Astrocyte (in vitro differentiated cells and primary cell): ENCODE measurements around the gene PAIP2B. TPM values are rescaled to one million over a fixed set of nuclear protein-coding genes. Genes with fewer than 3 reads are reported as not detected.

Experiments
- DNase-seq: peaks from one replicate; pipeline ENCODE4 v3.0.0-alpha.2; 2010; ENCODE audit warnings: low read depth
- FAIRE-seq: peaks from 2 replicates; lab custom pipeline; 2011; peaks lifted over from hg19 to GRCh38; lab: Jason Lieb, UNC
- H2AFZ ChIP-seq: 2 replicates; pipeline ENCODE4 v1.6.0; 2012; ENCODE audit warnings: low read depth, low read length, inconsistent platforms
- H3K27ac ChIP-seq: 2 replicates; pipeline ENCODE4 v1.5.1; 2011; ENCODE audit warnings: low read depth, low read length, inconsistent platforms
- H3K27me3 ChIP-seq: 2 replicates; pipeline ENCODE4 v1.6.0; 2011; ENCODE audit warnings: low read length, inconsistent platforms; ENCODE audit not compliant: insufficient read depth
- H3K36me3 ChIP-seq: 2 replicates; pipeline ENCODE4 v1.5.1; 2011; ENCODE audit warnings: low read length, inconsistent platforms; ENCODE audit not compliant: insufficient read depth
- H3K4me1 ChIP-seq: 2 replicates; pipeline ENCODE4 v1.5.1; 2011; ENCODE audit warnings: low read length, inconsistent platforms; ENCODE audit not compliant: insufficient read depth
- H3K4me2 ChIP-seq: 2 replicates; pipeline ENCODE4 v1.6.0; 2012; ENCODE audit warnings: low read length, inconsistent platforms
- H3K4me3 ChIP-seq: 2 replicates; pipeline ENCODE4 v1.5.1; 2011; ENCODE audit warnings: low read depth, mild to moderate bottlenecking, low read length, inconsistent platforms; ENCODE audit not compliant: insufficient read depth
- H3K79me2 ChIP-seq: 2 replicates; pipeline ENCODE4 v1.6.0; 2012; ENCODE audit warnings: mild to moderate bottlenecking, low read length, inconsistent platforms; ENCODE audit not compliant: insufficient read depth
- H3K9ac ChIP-seq: 2 replicates; pipeline ENCODE4 v1.6.0; 2012; ENCODE audit warnings: mild to moderate bottlenecking, low read length, inconsistent platforms
- H3K9me3 ChIP-seq: 2 replicates; pipeline ENCODE4 v1.5.1; 2012; ENCODE audit warnings: low read depth, mild to moderate bottlenecking, low read length, inconsistent platforms; ENCODE audit not compliant: insufficient read depth
- H4K20me1 ChIP-seq: 2 replicates; pipeline ENCODE4 v1.6.0; 2012; ENCODE audit warnings: low read length, inconsistent platforms; ENCODE audit not compliant: insufficient read depth
- H3K27ac Mint-ChIP-seq: one replicate; pipeline ENCODE4 v1.8.0; 2021; ENCODE audit warnings: mild to moderate bottlenecking, mixed read lengths; ENCODE audit not compliant: unreplicated experiment
- H3K27me3 Mint-ChIP-seq: one replicate; pipeline ENCODE4 v1.8.0; 2021; ENCODE audit warnings: low read depth, mixed read lengths; ENCODE audit not compliant: unreplicated experiment
- H3K36me3 Mint-ChIP-seq: one replicate; pipeline ENCODE4 v1.8.0; 2021; ENCODE audit warnings: low read depth, mixed read lengths; ENCODE audit not compliant: unreplicated experiment
- H3K4me1 Mint-ChIP-seq: one replicate; pipeline ENCODE4 v1.8.0; 2021; ENCODE audit warnings: low read depth, mixed read lengths; ENCODE audit not compliant: unreplicated experiment
- H3K4me3 Mint-ChIP-seq: one replicate; pipeline ENCODE4 v1.8.0; 2021; ENCODE audit warnings: mild to moderate bottlenecking, moderate library complexity, mixed read lengths; ENCODE audit not compliant: unreplicated experiment
- H3K9me3 Mint-ChIP-seq: one replicate; pipeline ENCODE4 v1.8.0; 2021; ENCODE audit warnings: mild to moderate bottlenecking, mixed read lengths; ENCODE audit not compliant: unreplicated experiment
- EZH2 ChIP-seq: IDR thresholded peaks from 2 replicates; pipeline ENCODE4 v1.6.1; 2012; ENCODE audit warnings: mild to moderate bottlenecking, low read length, inconsistent platforms; ENCODE audit not compliant: insufficient read depth
- total RNA-seq: library from RNA; stranded (reverse); gene quantifications from 2 replicates; pipeline ENCODE4 v1.2.1, GENCODE V29; 2021
- TF ChIP-seq, protein P1 (sequence below): IDR thresholded peaks from 2 replicates; pipeline ENCODE4 v1.5.1; 2011; ENCODE audit warnings: low read depth, mild to moderate bottlenecking, inconsistent platforms, low read length, moderate library complexity; ENCODE audit not compliant: insufficient read depth

PAIP2B gene
- total RNA-seq, 1 donor from 2014 or later, result 1.7 TPM

DNA sequence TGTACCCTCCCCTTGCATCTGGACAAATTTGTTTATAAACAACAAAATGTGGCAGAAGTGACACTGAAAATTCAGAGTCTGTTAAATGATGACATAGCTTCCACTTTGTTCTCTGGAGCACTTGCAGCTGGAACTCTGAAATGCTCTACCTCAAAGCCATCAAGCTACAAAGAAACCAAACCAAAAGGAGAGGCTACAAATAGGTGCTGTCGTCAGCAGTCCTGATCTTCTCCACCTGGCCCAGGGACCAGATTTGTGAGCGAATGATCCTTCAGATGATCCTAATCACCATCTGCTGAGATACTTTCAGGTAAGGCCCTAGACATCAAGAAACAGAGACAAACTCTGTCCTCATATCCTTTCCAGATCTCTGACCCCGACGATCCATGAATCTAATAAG lies 27.9 kb upstream of the PAIP2B start:
- H2AFZ ChIP-seq, result no peak overlapping the region
- no peak overlapping the region for H3K9ac ChIP-seq
- no peaks in the 10 kb centered on the region for H3K27me3 Mint-ChIP-seq
- no peak overlapping the region for H3K27ac ChIP-seq
- H3K4me1 Mint-ChIP-seq, result no peaks in the 10 kb centered on the region
- no peaks in the 10 kb centered on the region for H3K9me3 ChIP-seq
- FAIRE-seq (no peak), DNase-seq (no peak)
- H3K4me3 Mint-ChIP-seq, result no peak overlapping the region
- H3K79me2 ChIP-seq, result no peaks in the 10 kb centered on the region
- H4K20me1 ChIP-seq, result no peaks in the 10 kb centered on the region
- no peak overlapping the region for H3K4me2 ChIP-seq
- H3K4me3 ChIP-seq, result no peak overlapping the region
- H3K36me3 Mint-ChIP-seq, result no peaks in the 10 kb centered on the region
- H3K9me3 Mint-ChIP-seq, result peaks cover 7% of the 10 kb centered on the region
- H3K4me1 ChIP-seq, result no peaks in the 10 kb centered on the region
- H3K27ac Mint-ChIP-seq, result no peak overlapping the region
- no peak for TF ChIP-seq EZH2
- TF ChIP-seq, protein P1, sequence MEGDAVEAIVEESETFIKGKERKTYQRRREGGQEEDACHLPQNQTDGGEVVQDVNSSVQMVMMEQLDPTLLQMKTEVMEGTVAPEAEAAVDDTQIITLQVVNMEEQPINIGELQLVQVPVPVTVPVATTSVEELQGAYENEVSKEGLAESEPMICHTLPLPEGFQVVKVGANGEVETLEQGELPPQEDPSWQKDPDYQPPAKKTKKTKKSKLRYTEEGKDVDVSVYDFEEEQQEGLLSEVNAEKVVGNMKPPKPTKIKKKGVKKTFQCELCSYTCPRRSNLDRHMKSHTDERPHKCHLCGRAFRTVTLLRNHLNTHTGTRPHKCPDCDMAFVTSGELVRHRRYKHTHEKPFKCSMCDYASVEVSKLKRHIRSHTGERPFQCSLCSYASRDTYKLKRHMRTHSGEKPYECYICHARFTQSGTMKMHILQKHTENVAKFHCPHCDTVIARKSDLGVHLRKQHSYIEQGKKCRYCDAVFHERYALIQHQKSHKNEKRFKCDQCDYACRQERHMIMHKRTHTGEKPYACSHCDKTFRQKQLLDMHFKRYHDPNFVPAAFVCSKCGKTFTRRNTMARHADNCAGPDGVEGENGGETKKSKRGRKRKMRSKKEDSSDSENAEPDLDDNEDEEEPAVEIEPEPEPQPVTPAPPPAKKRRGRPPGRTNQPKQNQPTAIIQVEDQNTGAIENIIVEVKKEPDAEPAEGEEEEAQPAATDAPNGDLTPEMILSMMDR, result no peak
- no peaks in the 10 kb centered on the region for H3K36me3 ChIP-seq
- peaks cover 13% of the 10 kb centered on the region for H3K27me3 ChIP-seq

DNA sequence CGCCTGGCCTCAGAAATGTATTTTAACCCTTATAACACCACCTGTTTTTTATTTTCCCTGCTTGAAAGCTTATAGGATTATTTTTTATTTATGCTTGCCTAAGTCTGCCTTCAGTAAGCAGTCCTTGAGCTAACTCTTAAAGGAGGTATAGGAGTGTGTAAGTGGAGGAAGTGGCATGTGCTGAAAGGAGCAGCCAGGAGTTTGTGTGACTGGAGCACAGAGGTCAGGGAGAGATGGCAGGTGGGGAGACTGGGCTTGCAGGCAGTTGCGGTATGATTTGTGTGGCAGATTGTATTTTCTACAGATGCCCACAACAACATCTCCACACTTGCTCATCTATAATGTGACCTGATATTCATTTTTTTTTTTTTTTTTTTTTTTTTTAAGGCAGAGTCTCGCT lies 27.2 kb upstream of the PAIP2B start:
- H3K9me3 Mint-ChIP-seq, result peaks cover 7% of the 10 kb centered on the region
- H3K4me3 Mint-ChIP-seq, result no peak overlapping the region

DNA sequence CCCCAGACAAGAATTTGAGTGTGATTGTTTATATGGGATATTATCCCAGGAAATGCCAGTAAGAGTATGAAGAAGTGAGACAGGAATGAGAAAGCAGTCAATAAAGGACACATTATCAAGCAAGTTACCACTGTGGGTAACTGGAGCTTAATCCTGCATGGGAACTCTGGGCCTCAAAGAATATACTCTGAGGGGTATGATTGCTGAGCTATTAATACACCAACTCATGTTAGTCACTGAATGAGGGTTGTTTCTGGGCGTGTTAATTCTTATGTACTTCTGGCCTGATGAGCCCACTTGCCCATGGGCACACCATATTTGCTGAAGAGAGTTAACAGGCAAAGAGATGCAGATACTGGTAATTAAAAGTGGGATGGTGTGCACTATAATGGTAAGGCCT lies 26.6 kb upstream of the PAIP2B start:
- FAIRE-seq, result no peak
- Histone ChIP-seq H3K4me2 (no peak overlapping the region), H3K9ac (no peak overlapping the region), H4K20me1 (no peaks in the 10 kb centered on the region), H3K36me3 (no peaks in the 10 kb centered on the region), H3K9me3 (no peaks in the 10 kb centered on the region), H3K4me1 (no peaks in the 10 kb centered on the region), H3K4me3 (no peak overlapping the region), H3K27ac (no peak overlapping the region), H2AFZ (no peak overlapping the region), H3K27me3 (peaks cover 3% of the 10 kb centered on the region), H3K79me2 (no peaks in the 10 kb centered on the region)
- no peak overlapping the region for H3K27ac Mint-ChIP-seq
- TF ChIP-seq EZH2, result no peak
- H3K27me3 Mint-ChIP-seq, result peaks cover 2% of the 10 kb centered on the region
- peaks cover 7% of the 10 kb centered on the region for H3K9me3 Mint-ChIP-seq
- DNase-seq, result no peak
- no peaks in the 10 kb centered on the region for H3K36me3 Mint-ChIP-seq
- H3K4me3 Mint-ChIP-seq, result no peak overlapping the region
- no peaks in the 10 kb centered on the region for H3K4me1 Mint-ChIP-seq

More for the DNA sequence above, 27.2 kb upstream of the PAIP2B start:
- no peaks in the 10 kb centered on the region for H4K20me1 ChIP-seq
- H3K4me2 ChIP-seq, result no peak overlapping the region
- H3K79me2 ChIP-seq, result no peaks in the 10 kb centered on the region
- H3K27me3 Mint-ChIP-seq, result no peaks in the 10 kb centered on the region
- H3K4me1 ChIP-seq, result no peaks in the 10 kb centered on the region
- peaks cover 6% of the 10 kb centered on the region for H3K27me3 ChIP-seq
- no peaks in the 10 kb centered on the region for H3K36me3 ChIP-seq
- no peak overlapping the region for H2AFZ ChIP-seq
- no peaks in the 10 kb centered on the region for H3K36me3 Mint-ChIP-seq
- DNase-seq (no peak), FAIRE-seq (no peak)
- H3K9ac ChIP-seq, result no peak overlapping the region
- H3K4me3 ChIP-seq, result no peak overlapping the region
- no peak overlapping the region for H3K27ac Mint-ChIP-seq
- no peak for TF ChIP-seq EZH2
- TF ChIP-seq, protein P1, result no peak
- no peak overlapping the region for H3K27ac ChIP-seq
- no peaks in the 10 kb centered on the region for H3K9me3 ChIP-seq
- H3K4me1 Mint-ChIP-seq, result no peaks in the 10 kb centered on the region
